Stimulated activated CD8-positive, alpha-beta memory T cell treated with anti-CD3 and anti-CD28 coated beads, Interleukin-7, amount 100 ng/mL, for 4 hours (primary cell): ENCODE data around the gene MKS1.

ENCODE experiments used
- DNase-seq, 2 donors: peaks; one replicate each; pipeline ENCODE4 v3.0.0-alpha.2; 2020; ENCODE audit warnings: low read depth in 2 of 2

MKS1 gene

DNA sequence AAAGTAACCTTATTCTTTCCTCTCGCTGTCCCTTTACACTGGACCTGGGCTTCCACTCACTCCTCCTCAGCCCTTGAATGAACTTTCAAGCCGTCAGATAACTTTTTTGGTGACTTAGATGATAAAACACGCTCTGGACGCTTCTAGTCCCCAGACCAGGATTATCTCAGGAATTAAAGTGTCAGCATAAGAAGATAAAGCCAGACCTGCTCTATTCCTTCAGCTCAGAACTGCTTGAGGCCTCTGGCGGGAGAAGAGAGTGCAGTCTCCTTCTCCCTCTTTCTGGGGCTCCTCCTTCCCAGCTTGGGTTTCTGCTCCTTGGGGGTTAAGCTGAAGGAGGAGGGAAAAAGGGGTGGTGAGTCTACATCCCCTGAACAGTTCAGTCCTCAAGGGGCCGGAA is 25.9 kb upstream of the MKS1 start:
- no peak for DNase-seq

DNA sequence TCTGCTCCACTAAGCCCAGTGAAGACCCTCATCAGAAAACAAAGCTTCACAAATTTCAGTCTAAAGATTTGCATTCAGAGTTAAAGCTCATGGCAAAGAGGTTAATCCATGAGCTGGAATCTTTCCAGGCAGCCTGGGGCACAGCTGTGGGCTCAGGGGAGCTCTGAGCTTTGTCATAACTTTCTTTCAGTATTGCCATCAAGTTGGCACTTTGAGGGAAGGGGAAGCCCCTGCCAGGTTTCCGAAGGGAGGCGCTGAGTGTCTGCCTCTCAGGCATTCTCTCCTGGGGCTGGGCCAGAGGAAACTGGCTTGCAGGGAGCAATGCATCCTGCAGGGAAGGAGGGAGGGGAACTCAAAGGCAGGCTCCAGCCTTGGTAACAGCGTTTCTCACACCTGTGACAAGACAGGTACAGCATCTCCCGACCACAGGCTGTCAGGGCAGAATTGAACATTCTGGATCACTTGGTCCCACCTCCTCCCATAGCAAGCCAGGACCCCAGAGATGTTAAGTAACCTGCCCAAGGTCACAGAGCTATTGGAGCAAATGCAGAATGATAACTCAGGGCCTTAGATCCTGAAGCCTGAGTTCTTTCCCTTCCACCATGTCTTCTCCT is 23.2 kb upstream of the MKS1 start:
- no peak for DNase-seq

GRCh38 chr17:58239987-58240386 is 20.9 kb upstream of the MKS1 start:
- DNase-seq: no peak

GRCh38 chr17:58238147-58238634 is 19.1 kb upstream of the MKS1 start, which contains the start of gene LPO:
Gene LPO (plus strand): TSS chr17:58238584. CDS start chr17:58242980, 4,396 bp downstream.
- no peak for DNase-seq

DNA sequence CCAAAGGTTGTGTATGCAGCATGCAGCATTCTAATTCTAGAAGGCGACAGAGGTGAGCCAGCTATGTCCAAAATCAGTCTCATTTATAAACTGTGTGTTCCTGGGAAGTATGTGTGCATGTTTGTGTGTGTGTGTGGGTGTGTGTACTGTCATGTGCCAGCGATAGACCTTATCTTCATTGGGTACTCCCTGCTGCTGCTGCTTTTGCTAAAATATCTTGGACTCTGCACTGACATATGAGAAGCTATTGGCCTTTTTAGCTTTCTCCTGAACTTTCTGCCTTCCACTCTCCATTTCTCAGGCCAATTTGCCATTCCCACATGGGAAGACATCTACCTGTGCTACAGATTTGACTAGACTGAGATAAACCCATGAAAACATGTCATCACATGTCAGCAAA is 17.3 kb upstream of the MKS1 start:
- DNase-seq: no peak

DNA sequence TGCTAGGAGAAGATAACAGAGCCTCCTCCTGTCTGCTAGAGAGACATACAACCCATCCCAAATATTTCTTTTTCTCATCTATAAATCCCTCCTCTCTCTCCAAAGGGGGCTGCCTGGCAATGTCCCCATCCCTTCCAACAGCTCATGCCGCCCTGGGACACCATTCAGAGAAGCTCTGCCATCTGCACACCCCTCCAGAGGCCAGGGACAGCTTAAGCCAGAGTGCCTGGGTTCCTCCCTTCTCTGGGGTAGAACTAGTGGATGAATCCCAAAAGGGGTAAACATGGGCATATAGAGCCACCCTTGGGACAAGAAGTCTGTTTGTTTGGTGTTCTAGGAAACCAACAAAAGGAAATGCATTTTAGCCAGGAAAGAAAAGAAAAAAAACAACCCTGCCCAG is 16.8 kb upstream of the MKS1 start:
- no peak for DNase-seq

DNA sequence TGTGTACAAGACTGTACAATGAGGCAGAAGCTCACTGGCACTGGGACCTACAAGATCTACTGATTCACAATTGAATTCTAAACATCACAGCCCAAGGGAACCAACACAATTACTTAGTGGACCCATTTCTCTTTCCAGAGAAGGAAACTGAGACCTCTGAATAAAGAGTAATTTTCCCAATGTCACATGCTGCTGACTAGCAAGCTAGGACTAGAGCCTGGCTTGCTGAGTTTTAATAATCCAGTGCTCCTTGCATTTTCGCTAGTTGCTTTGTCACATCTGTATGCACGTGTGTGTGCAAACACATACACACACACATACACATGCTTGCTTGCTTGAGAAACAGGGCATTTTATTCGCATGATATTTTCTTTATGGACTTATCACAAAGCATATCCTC is 15.5 kb upstream of the MKS1 start:
- DNase-seq: no peak

DNA sequence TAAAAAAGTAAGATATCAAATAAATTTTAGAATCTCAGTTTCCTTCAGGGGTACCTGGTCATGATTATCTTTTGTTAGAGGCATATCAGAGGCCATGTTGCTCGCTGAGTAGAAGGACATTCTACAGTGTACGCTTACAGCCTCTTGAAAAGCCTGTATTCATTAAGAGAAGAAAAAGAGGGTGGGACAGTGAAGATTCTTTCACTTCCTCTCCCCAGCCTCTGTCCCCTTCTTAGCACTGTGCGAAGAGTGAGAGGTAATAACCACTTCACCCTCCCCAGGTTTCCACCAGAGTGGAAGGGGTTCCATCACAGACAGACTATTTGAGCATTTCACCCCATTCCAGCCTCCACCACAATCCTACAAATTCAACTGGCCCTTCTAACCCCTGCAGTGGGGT is 14.5 kb upstream of the MKS1 start:
- DNase-seq: no peak

- DNase-seq: no peak
Measured at GRCh38 chr17:58232707-58233156, 13.7 kb upstream of the MKS1 start.

GRCh38 chr17:58231641-58232040 is 12.6 kb upstream of the MKS1 start:
- no peak for DNase-seq

DNA sequence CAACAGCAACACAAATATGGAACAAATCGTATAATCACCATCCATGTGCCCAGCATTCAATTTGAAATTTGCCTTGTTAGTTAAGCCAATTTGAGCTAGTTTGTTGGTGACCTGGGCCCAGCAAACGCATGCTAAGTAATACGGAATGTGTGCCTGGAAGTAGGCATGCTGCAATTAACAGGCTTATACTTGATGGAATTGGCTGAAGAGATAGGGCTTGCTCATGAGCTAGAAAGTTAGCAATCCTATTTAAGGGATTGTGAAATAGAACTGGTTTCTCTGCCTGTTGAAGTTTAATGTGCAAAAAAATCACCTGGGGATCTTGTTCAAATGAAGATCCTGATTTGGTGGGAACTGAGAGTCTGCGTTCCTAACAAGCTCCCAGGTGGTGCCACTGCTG is 10.8 kb upstream of the MKS1 start:
- no peak for DNase-seq

GRCh38 chr17:58229384-58229783 is 10.3 kb upstream of the MKS1 start:
- no peak for DNase-seq

GRCh38 chr17:58228679-58229078 is 9.6 kb upstream of the MKS1 start:
- DNase-seq: no peak

DNA sequence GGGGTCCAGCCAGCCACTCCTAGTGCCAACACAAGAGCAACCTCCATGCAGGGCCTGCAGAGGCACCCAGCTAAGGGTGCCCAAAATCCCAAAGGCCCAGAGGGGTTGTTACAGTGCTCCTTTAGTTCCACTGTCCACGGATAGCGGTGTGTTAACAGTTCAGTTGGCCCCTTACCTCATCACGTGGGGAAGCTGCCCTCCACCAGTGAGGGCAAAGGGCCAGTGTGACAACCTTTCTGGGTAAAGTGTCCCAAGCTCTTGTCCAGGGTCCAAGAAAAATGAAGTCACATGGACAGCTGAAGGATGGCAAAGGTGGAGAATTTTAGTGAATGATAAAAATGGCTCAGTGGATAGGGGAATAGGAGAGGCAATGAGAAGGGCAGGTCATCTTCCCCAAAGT is 8.7 kb upstream of the MKS1 start:
- no peak for DNase-seq

GRCh38 chr17:58224315-58224714 is 5.3 kb upstream of the MKS1 start:
- DNase-seq: no peak

DNA sequence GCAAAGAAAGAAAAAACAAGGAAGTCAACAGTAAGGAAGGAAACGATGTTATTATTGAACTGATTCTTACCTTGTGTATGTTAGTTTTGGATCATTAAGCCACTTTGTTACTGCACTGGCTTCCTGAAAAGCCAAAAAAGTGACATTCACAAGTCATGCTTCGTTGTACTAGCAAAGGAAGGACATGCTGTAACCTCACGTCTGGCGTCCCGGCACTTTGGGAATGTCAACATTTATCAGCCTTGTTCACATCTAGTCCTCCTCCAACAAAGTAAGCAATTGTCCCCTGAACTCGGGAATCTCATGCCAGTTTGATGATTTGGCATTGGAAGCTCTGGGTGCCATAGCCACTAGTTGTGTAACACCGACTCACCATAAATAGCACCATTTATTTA is 731 bp upstream of the MKS1 start:
- DNase-seq: no peak

DNA sequence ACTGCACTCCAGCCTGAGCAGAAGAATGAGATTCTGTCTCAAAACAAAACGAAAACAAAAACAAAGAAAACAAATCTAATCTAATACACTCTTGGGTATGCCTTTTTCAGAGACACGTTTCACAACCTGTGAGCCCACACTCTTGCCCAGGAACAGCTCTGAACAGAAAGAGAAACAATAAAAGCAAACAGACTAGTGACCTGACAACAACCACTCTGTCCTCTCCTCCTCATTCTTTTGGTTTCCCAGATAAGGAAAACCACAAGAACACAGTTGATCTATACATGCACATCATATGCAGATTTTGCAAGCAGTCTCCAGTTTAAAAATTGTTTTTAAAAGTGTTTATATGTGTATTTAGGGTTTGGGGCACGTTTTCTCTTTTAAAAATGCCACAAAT is 1.3 kb downstream of the MKS1 start:
- DNase-seq: no peak

- no peak for DNase-seq
Measured at GRCh38 chr17:58215685-58216084, 3.4 kb downstream of the MKS1 start.

DNA sequence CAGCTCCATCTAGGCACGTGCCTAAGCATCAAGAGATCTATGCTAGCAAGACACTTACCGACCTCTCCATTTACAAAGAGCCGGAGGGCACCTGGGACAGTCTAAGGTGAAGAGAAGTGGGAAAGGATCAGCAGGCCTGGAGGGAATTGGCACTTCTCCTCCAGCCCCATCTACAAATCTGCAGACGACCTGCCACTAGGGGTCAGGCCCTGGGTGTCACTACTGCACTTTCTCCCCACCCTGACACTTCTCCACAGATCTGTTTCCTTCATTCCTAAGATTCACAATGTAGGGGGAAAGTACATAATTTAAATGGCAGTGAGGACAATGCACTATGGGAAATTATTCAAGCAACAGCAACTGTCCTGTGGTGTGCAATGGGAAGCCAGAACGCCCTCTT is 8.1 kb downstream of the MKS1 start:
- no peak for DNase-seq

GRCh38 chr17:58208344-58208743 is 10.7 kb downstream of the MKS1 start:
- DNase-seq: no peak

GRCh38 chr17:58207451-58207850 is 11.6 kb downstream of the MKS1 start:
- DNase-seq: no peak

- no peak for DNase-seq
Measured at GRCh38 chr17:58205936-58206335, 13.1 kb downstream of the MKS1 start.

DNA sequence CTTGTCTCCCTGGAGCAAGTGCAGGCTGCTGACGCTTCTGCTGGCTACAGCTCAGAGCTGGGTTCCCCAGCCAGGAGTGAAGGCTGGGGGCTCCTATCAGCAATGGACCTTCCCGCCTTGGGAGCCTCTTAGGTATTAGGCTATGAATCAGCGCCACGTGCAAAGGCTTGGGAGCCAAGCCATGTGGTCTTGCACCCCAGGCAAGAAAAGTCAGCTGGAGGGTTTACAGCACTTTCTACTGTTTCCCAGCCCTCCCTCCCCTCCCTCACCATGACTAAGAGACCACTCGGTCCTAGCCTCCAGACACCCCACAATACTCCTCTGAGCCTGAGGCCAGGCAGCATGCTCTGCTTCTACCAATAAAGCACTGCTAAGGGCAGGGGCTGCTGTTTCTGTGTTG is 14.3 kb downstream of the MKS1 start:
- no peak for DNase-seq

- DNase-seq: no peak
Measured at GRCh38 chr17:58202859-58203258, 16.2 kb downstream of the MKS1 start.
